HEK293T (cell line): ENCODE results near the gene QKI.

Source experiments
- ELF4 ChIP-seq: fragments of 450-650 bp; IDR thresholded peaks from 2 replicates; pipeline ENCODE4 v1.6.1; 2017; ENCODE audit warnings: antibody characterized with exemption
- L3MBTL2 ChIP-seq: fragments of 450-650 bp; conservative IDR thresholded peaks from 2 replicates; pipeline ENCODE4 v1.6.1; 2016; ENCODE audit warnings: mild to moderate bottlenecking
- LEF1 ChIP-seq: fragments of 450-650 bp; IDR thresholded peaks from 2 replicates; pipeline ENCODE4 v1.6.1; 2017; ENCODE audit warnings: mild to moderate bottlenecking, borderline replicate concordance
- PKNOX1 ChIP-seq: fragments of 450-650 bp; IDR thresholded peaks from 2 replicates; pipeline ENCODE4 v1.6.1; 2016
- SP1 ChIP-seq: fragments of 450-650 bp; IDR thresholded peaks from 2 replicates; pipeline ENCODE4 v1.6.1; 2017
- TARDBP ChIP-seq: fragments of 450-650 bp; IDR thresholded peaks from 2 replicates; pipeline ENCODE4 v1.6.1; 2016

DNA sequence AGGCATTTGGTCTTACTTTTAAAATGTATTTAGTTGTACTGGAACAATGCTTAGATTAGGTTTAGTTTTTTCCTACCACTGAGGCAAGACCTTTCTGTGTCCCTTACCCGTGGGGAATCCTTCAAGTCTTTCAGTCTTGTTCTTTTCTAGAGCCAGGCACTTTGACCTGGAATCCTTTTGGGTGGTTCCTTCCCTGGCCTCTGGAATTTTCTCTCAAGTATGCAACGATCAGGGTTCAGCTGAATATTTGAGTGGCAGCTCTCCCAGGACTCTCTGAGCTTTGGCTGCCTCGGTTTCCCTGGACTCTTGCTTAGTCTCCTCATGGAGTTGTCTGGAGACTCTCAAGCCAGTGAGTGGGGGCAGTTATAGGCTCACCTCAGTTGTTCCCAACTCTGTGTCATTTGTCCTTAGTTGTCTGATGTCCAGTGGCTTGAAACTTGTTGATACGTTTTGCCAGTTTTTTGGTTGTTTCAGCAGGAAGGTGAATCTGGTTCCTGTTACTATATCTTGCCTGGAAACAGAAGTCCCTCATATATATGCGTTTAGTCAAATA is 118.1 kb downstream of the QKI start:
- TF ChIP-seq L3MBTL2 (no peak), LEF1 (no peak), ELF4 (no peak), SP1 (no peak), PKNOX1 (no peak), TARDBP (no peak)
